HG03103 (cell line): ENCODE measurements around the gene SEMA6C.
"Not testable (repeated sequence)": the region's sequence is repeated elsewhere in the genome, so short reads cannot be mapped to it uniquely, and the experiment has no call there.

Source experiments
- ATAC-seq: cut with Tn5 transposase; IDR thresholded peaks from one replicate; pipeline ENCODE4 v1.9.1; 2021; ENCODE audit warnings: low read depth; ENCODE audit not compliant: unreplicated experiment

SEMA6C gene, protein sequence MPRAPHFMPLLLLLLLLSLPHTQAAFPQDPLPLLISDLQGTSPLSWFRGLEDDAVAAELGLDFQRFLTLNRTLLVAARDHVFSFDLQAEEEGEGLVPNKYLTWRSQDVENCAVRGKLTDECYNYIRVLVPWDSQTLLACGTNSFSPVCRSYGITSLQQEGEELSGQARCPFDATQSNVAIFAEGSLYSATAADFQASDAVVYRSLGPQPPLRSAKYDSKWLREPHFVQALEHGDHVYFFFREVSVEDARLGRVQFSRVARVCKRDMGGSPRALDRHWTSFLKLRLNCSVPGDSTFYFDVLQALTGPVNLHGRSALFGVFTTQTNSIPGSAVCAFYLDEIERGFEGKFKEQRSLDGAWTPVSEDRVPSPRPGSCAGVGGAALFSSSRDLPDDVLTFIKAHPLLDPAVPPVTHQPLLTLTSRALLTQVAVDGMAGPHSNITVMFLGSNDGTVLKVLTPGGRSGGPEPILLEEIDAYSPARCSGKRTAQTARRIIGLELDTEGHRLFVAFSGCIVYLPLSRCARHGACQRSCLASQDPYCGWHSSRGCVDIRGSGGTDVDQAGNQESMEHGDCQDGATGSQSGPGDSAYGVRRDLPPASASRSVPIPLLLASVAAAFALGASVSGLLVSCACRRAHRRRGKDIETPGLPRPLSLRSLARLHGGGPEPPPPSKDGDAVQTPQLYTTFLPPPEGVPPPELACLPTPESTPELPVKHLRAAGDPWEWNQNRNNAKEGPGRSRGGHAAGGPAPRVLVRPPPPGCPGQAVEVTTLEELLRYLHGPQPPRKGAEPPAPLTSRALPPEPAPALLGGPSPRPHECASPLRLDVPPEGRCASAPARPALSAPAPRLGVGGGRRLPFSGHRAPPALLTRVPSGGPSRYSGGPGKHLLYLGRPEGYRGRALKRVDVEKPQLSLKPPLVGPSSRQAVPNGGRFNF

GRCh38 chr1:151146412-151147131, at the start of gene SEMA6C:
SEMA6C (minus strand) TSS chr1:151146631; CDS start chr1:151142621, 4,010 bp downstream.
- ATAC-seq, result peak; percentile 91

GRCh38 chr1:151194894-151195594, 48.6 kb upstream of the SEMA6C start:
- ATAC-seq, result not testable (repeated sequence)

GRCh38 chr1:151193856-151194255, 47.4 kb upstream of the SEMA6C start:
- no peak for ATAC-seq

- ATAC-seq, result no peak
Measured at GRCh38 chr1:151193304-151193703, 46.9 kb upstream of the SEMA6C start.

DNA sequence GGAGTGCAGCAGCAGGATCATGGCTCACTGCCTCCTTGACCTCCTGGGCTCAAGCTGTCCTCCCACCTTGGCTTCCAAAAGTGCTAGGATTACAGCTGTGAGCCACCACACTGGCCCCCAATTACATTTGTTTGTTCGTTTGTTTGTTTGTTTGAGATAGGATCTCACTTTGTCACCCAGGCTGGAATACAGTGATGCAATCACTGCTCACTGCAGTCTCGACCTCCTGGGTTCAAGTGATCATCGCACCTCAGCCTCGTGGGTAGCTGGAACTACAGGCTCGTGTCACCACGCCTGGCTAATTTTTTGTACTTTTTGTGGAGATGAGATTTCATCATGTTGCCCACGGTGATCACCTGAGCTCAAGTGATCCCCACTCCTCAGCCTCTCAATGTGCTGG, 45.6 kb upstream of the SEMA6C start:
- no peak for ATAC-seq

GRCh38 chr1:151189637-151190445, 43.4 kb upstream of the SEMA6C start, which contains the start of gene VPS72:
VPS72 (minus strand) TSS chr1:151190197; CDS start chr1:151190121, 76 bp downstream.
- ATAC-seq, result peak; percentile 86

- ATAC-seq, result not testable (repeated sequence)
Measured at GRCh38 chr1:151188667-151189066, 42.2 kb upstream of the SEMA6C start.

- ATAC-seq, result no peak
Measured at GRCh38 chr1:151187205-151187604, 40.8 kb upstream of the SEMA6C start.

GRCh38 chr1:151184211-151184610, 37.8 kb upstream of the SEMA6C start:
- ATAC-seq, result no peak

DNA sequence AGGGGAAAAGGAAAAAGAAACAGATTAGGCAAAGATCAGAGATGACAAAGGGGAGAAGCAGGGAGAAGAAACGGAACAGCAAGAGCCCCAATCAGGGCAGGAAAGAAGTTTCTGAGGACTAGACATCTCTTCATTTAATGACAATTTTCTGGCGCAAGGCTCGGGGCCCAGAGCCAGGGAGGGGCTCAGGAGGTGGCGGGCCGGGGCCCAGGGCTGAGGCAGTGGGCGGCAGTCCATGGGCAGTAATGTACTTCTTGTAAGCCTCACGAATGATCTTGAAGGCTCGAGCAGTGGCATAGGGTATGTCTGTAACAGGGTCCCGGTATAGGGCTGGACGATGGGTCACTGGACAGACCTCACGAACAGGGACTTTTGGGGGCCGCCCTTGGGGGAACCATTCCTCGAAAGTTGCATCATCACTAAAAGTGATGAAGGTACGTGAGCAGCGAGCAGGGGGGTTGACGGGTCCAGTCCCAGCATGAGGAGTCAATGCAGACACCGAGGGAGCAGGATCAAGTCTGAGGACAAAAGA, 30.1 kb upstream of the SEMA6C start:
- no peak for ATAC-seq

- no peak for ATAC-seq
Measured at GRCh38 chr1:151175863-151176262, 29.4 kb upstream of the SEMA6C start, which contains the start of gene TMOD4. TMOD4 (minus strand) TSS chr1:151175981; CDS start chr1:151174875, 1,106 bp downstream.

GRCh38 chr1:151175041-151175741, 28.8 kb upstream of the SEMA6C start:
- ATAC-seq, result no peak

- ATAC-seq, result no peak
Measured at GRCh38 chr1:151171190-151171589, 24.8 kb upstream of the SEMA6C start.

GRCh38 chr1:151167116-151167515, 20.7 kb upstream of the SEMA6C start:
- no peak for ATAC-seq

GRCh38 chr1:151166505-151166956, 20.1 kb upstream of the SEMA6C start:
- no peak for ATAC-seq

DNA sequence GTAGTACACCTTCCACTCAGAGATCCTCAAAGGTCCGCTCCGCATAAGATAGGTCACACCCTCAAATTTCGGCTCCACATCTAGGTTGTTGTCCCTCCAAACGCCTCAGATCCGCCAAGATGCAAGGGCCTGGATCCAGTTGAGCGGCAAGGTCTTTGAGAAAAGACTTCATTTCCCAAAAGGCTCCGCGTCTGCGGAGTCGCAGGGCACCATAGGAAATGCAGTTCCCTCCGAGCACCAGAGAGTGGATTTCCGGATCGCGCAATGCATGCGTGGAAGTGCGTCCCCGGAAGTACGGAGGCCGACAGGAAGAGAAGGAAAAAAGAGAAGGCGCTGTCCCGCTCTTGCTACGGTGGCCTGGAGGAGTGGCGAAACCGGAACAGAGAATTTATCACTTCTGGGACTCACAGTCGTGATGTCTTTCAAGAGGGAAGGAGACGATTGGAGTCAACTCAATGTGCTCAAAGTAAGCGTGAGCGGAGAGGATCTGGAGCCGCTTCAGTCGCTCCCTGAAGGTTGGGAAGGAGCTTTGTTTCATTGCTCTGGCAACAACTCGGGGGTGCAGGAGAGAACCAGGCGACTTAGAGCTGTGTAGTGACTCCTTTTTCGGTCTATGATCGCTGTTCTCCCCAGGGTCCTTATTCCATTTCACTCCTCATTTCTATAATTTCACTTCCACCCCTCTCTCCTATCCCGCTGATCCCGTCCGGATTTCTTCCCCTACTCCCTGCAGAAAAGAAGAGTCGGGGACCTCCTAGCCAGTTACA, 19.5 kb upstream of the SEMA6C start, which contains the start of the genes LYSMD1 and SCNM1:
LYSMD1 (minus strand) TSS at position 165 of the 767 bp plus-strand sequence. CDS start 644 bp downstream, outside the sequence.
SCNM1 (plus strand) TSS at position 407 of the 767 bp plus-strand sequence; CDS start at position 416, 9 bp downstream.
- ATAC-seq, result peak; percentile 82

- ATAC-seq, result no peak
Measured at GRCh38 chr1:151165281-151165737, 18.9 kb upstream of the SEMA6C start.
